PC-3 (cell line): ENCODE data around the gene CACHD1. TPM values are rescaled to one million over a fixed set of nuclear protein-coding genes. Genes with fewer than 3 reads are reported as not detected.

Experiments used
- ATAC-seq: fragments of 200-7000 bp; cut with Tn5 transposase; 2 replicates; pipeline ENCODE4 v1.9.1; 2020; ENCODE audit warnings: mild to moderate bottlenecking, moderate library complexity
- BruUV-seq: library from RNA; stranded (reverse); fragments of 400-500 nt; replicated peaks from 2 replicates; lab custom pipeline; 2021; lab: Mats Ljungman, UMichigan
- CTCF ChIA-PET: fragments of 300-600 bp; sonication (Branson Sonifier 250); formaldehyde crosslinking; loops from one replicate; lab custom pipeline; 2022; ENCODE audit warnings: antibody characterized with exemption; lab: Charles Lee
- POLR2A ChIA-PET: fragments of 300-600 bp; sonication (Branson Sonifier 250); formaldehyde crosslinking; loops from one replicate; lab custom pipeline; 2022; ENCODE audit warnings: antibody characterized with exemption; ENCODE audit not compliant: unreplicated experiment; lab: Charles Lee
- DNase-seq: peaks from one replicate; pipeline ENCODE4 v3.0.0-alpha.2; 2015
- H2AFZ ChIP-seq: fragments of 300-600 bp; sonication (generic); 2 replicates; pipeline ENCODE4 v1.6.0; 2016; ENCODE audit warnings: antibody characterized with exemption, low read length
- H3F3A ChIP-seq: fragments of 300-600 bp; sonication (generic); one replicate; pipeline ENCODE4 v1.6.0; 2017; ENCODE audit warnings: antibody characterized with exemption, low read length, control low read depth, mild to moderate bottlenecking; ENCODE audit not compliant: unreplicated experiment
- H3K27ac ChIP-seq: fragments of 300-600 bp; sonication (generic); 2 replicates; pipeline ENCODE4 v1.5.1; 2016; ENCODE audit warnings: mild to moderate bottlenecking, low read length
- H3K27me3 ChIP-seq: fragments of 300-600 bp; sonication (generic); 2 replicates; pipeline ENCODE4 v1.6.1; 2016; ENCODE audit warnings: low read length, mixed read lengths
- H3K36me3 ChIP-seq: fragments of 300-600 bp; sonication (generic); 2 replicates; pipeline ENCODE4 v1.6.1; 2016; ENCODE audit warnings: low read depth, mixed run types, low read length, mixed read lengths
- H3K4me1 ChIP-seq: fragments of 300-600 bp; sonication (generic); 2 replicates; pipeline ENCODE4 v1.5.1; 2016; ENCODE audit warnings: low read length; ENCODE audit not compliant: insufficient read depth
- H3K4me2 ChIP-seq: fragments of 300-600 bp; sonication (generic); 2 replicates; pipeline ENCODE4 v1.6.0; 2016; ENCODE audit warnings: low read length
- H3K4me3 ChIP-seq: fragments of 300-600 bp; sonication (generic); 2 replicates; pipeline ENCODE4 v1.5.1; 2016; ENCODE audit warnings: mild to moderate bottlenecking, low read length, mixed read lengths
- H3K79me2 ChIP-seq: fragments of 300-600 bp; sonication (generic); 2 replicates; pipeline ENCODE4 v1.6.1; 2017; ENCODE audit warnings: low read length, mixed read lengths
- H3K9ac ChIP-seq: fragments of 300-600 bp; sonication (generic); 2 replicates; pipeline ENCODE4 v1.6.0; 2016; ENCODE audit warnings: mild to moderate bottlenecking, low read length
- H3K9me2 ChIP-seq: fragments of 300-600 bp; sonication (generic); replicated peaks from 2 replicates; pipeline ENCODE4 v1.6.1; 2016; ENCODE audit warnings: mixed run types, low read length, mixed read lengths
- H3K9me3 ChIP-seq: fragments of 300-600 bp; sonication (generic); 2 replicates; pipeline ENCODE4 v1.6.1; 2016; ENCODE audit warnings: low read length, mixed read lengths
- H4K20me1 ChIP-seq: fragments of 300-600 bp; sonication (generic); 2 replicates; pipeline ENCODE4 v1.6.1; 2016; ENCODE audit warnings: low read length, mixed read lengths
- EZH2 ChIP-seq: fragments of 300-600 bp; sonication (generic); IDR thresholded peaks from one replicate; pipeline ENCODE4 v1.6.1; 2017; ENCODE audit warnings: antibody characterized with exemption, mild to moderate bottlenecking, low read length; ENCODE audit not compliant: unreplicated experiment
- EZH2phosphoT487 ChIP-seq: fragments of 300-600 bp; sonication (generic); IDR thresholded peaks from 2 replicates; pipeline ENCODE4 v1.6.1; 2018; ENCODE audit warnings: mild to moderate bottlenecking, antibody characterized with exemption, low read length, borderline replicate concordance
- intact Hi-C: fragments of 100-400 bp; cut with micrococcal nuclease; formaldehyde crosslinking; loops from 2 replicates; pipeline ENCODE4 v1.9.0; 2023
- total RNA-seq: library from RNA; depleted of rRNA; stranded (reverse); fragments of >200 nt; gene quantifications from 2 replicates; pipeline ENCODE4 v1.2.3, GENCODE V29; 2014
- TF ChIP-seq, protein P1 (sequence below): fragments of 300-600 bp; sonication (generic); conservative IDR thresholded peaks from 2 replicates; pipeline ENCODE4 v1.5.1; 2017; ENCODE audit warnings: antibody characterized with exemption, low read depth, mild to moderate bottlenecking, low read length

The CACHD1 gene
- total RNA-seq, 1 experiment from 2014 or later = 6.6 TPM

DNA sequence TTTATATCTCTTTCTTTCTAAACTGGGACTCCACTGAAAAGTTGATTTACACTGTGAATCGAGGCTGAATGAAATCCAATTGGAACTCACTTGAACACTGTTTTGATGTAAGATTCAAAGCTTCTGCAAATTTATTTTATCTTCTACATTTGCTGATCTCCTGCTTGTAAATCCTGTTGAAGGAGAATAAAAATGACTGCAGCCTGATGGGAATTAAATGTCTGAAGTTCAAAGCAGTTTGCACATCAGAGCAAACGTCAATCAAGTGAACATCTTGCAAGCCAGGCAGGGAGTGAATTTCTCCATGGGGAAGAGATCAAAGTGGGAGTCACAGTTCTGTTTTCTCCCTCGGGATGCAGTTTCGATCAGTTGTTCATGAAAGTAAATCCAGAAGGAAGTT is 127.2 kb downstream of the CACHD1 start:
- intact Hi-C loops = no loop called here
- no peaks in the 10 kb centered on the region for H3K36me3 ChIP-seq
- no TSS peak for BruUV-seq
- no peaks in the 10 kb centered on the region for H4K20me1 ChIP-seq
- no peaks in the 10 kb centered on the region for H3K9me3 ChIP-seq
- ChIA-PET CTCF (no interaction called here), POLR2A (no interaction called here)
- H3K27me3 ChIP-seq = no peaks in the 10 kb centered on the region
- no peaks in the 10 kb centered on the region for H3K4me1 ChIP-seq
- no peaks in the 10 kb centered on the region for H3F3A ChIP-seq
- H3K27ac ChIP-seq = no peak overlapping the region
- no peak for DNase-seq
- H3K4me3 ChIP-seq = no peak overlapping the region
- H3K79me2 ChIP-seq = no peaks in the 10 kb centered on the region
- ATAC-seq = no peak
- H3K4me2 ChIP-seq = no peak overlapping the region
- H3K9ac ChIP-seq = no peak overlapping the region
- H3K9me2 ChIP-seq = no peaks in the 10 kb centered on the region
- TF ChIP-seq EZH2phosphoT487 (no peak), EZH2 (no peak)
- TF ChIP-seq, protein P1, sequence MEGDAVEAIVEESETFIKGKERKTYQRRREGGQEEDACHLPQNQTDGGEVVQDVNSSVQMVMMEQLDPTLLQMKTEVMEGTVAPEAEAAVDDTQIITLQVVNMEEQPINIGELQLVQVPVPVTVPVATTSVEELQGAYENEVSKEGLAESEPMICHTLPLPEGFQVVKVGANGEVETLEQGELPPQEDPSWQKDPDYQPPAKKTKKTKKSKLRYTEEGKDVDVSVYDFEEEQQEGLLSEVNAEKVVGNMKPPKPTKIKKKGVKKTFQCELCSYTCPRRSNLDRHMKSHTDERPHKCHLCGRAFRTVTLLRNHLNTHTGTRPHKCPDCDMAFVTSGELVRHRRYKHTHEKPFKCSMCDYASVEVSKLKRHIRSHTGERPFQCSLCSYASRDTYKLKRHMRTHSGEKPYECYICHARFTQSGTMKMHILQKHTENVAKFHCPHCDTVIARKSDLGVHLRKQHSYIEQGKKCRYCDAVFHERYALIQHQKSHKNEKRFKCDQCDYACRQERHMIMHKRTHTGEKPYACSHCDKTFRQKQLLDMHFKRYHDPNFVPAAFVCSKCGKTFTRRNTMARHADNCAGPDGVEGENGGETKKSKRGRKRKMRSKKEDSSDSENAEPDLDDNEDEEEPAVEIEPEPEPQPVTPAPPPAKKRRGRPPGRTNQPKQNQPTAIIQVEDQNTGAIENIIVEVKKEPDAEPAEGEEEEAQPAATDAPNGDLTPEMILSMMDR = no peak
- H2AFZ ChIP-seq = no peak overlapping the region

- no peak overlapping the region for H3K27ac ChIP-seq
- no peaks in the 10 kb centered on the region for H3K9me3 ChIP-seq
- H3F3A ChIP-seq = no peaks in the 10 kb centered on the region
- H3K79me2 ChIP-seq = no peaks in the 10 kb centered on the region
- ChIA-PET POLR2A (no interaction called here), CTCF (no interaction called here)
- BruUV-seq = no TSS peak
- H4K20me1 ChIP-seq = no peaks in the 10 kb centered on the region
- no peak overlapping the region for H3K4me2 ChIP-seq
- ATAC-seq = no peak
- DNase-seq = peak; percentile 42
- no peak overlapping the region for H2AFZ ChIP-seq
- no peaks in the 10 kb centered on the region for H3K9me2 ChIP-seq
- no peak overlapping the region for H3K4me3 ChIP-seq
- H3K36me3 ChIP-seq = no peaks in the 10 kb centered on the region
- H3K4me1 ChIP-seq = no peaks in the 10 kb centered on the region
- H3K27me3 ChIP-seq = no peaks in the 10 kb centered on the region
- intact Hi-C loops = no loop called here
- no peak for TF ChIP-seq EZH2
- TF ChIP-seq EZH2phosphoT487 = no peak
- TF ChIP-seq, protein P1 = no peak
- no peak overlapping the region for H3K9ac ChIP-seq
Observed at GRCh38 chr1:64598100-64598571, 128.2 kb downstream of the CACHD1 start.

DNA sequence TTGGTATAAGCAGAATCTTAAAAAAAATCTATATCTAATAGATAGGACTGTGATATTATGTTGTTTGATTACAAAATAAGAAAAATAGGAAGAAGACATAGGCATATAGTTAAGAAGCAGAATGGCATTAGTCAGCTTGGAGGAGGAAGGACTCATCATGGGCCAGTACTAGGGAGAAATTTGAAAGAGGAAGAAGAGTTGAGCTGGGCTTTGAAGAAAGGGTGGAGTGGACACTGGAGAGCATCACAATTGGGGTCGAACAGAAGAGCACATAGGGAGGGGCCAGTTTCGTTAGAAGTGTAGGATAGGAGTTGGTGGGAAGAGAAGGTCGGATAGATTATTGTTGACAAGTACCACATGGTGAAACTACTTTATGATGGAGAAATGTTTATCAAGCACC is 129.3 kb downstream of the CACHD1 start:
- H3K36me3 ChIP-seq = no peaks in the 10 kb centered on the region
- POLR2A ChIA-PET = no interaction called here
- H3K9me3 ChIP-seq = no peaks in the 10 kb centered on the region
- H4K20me1 ChIP-seq = no peaks in the 10 kb centered on the region
- H3K79me2 ChIP-seq = no peaks in the 10 kb centered on the region
- no peak overlapping the region for H2AFZ ChIP-seq
- DNase-seq (no peak), ATAC-seq (no peak)
- no peak overlapping the region for H3K4me3 ChIP-seq
- no peaks in the 10 kb centered on the region for H3K9me2 ChIP-seq
- H3K4me2 ChIP-seq = no peak overlapping the region
- H3F3A ChIP-seq = no peaks in the 10 kb centered on the region
- no TSS peak for BruUV-seq
- H3K27me3 ChIP-seq = no peaks in the 10 kb centered on the region
- CTCF ChIA-PET = no interaction called here
- TF ChIP-seq EZH2 (no peak), EZH2phosphoT487 (no peak)
- TF ChIP-seq, protein P1 = no peak
- H3K4me1 ChIP-seq = no peaks in the 10 kb centered on the region
- intact Hi-C loops = no loop called here
- no peak overlapping the region for H3K27ac ChIP-seq
- H3K9ac ChIP-seq = no peak overlapping the region
